Measurements from ENCODE around the gene ZC3H13. TPM values are rescaled to one million over a fixed set of nuclear protein-coding genes. Genes with fewer than 3 reads are reported as not detected.

Gene ZC3H13
- total and polyA plus RNA-seq, 10 of the 15 experiments (the other 5 are each of a cell fraction or from before 2014, with no cell fraction given), result 10.0 to 55.9 (median 25.4) TPM

DNA sequence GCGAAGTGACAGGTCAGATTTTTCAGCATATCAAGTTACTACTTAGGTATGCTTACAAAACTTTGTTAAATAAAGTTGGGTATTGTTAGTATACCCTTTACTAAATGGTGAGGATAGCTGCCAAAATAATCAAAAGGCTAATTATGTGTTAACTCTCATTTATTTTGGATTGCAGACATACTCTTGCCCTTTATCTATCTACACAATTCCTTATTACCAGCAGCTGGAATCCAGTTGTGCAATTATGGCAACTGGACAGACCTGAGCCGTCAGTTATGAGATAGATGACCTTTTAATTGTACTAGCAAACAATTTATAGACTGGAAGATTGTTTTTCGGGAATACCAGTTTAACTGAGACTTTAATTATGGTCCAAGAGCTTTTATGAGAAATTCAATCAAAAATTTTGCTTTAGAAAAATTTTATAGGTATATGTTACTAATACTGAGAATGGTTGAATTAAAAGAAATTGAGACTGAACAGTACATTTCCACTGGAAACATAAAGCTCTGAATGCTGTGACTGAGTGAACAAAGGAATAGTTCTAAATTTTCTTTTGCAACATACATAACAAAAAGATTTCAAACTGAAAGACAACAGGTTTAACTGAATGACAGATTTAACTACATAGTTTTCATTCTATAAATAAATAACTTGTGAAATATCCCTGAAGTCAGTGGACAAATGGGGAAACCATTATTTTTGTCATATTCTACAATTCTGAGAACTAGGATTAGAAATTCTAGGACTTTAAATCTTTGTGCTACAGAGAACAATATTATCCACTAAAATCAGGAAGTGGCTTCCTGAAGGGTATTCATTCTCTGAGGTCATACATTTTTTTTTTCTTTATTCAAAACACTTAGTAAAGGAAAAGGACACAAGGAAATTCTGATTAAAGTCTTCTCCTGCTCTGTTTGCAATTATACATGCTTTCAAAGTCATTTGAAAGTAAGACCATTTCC is 97.4 kb downstream of the ZC3H13 start:
- Histone ChIP-seq H3K27ac (ENCODE audit: control insufficient read depth, insufficient read depth) (no peak overlapping the region), H3K4me2 (ENCODE audit: control insufficient read depth, insufficient read depth) (no peak overlapping the region), H3K27me3 (replicated peaks in 1 of 2; ENCODE audit: control insufficient read depth in 2 of 2, insufficient read depth in 2 of 2, low read length in 1 of 2) (no peaks in the 10 kb centered on the region), H3K9ac (ENCODE audit: control insufficient read depth, insufficient read depth, low read length) (no peak overlapping the region), H2AFZ (ENCODE audit: control insufficient read depth, low read depth, low read length) (no peak overlapping the region), H3K36me3 (ENCODE audit: control insufficient read depth in 2 of 2, insufficient read depth in 2 of 2, low read length in 1 of 2) (peaks cover 0 to 17% of the 10 kb centered on the region in 2 experiments), H3K4me3 (no peak overlapping the region), H3K4me1 (ENCODE audit: control insufficient read depth, insufficient read depth, low read length) (no peaks in the 10 kb centered on the region), H3K79me2 (ENCODE audit: control insufficient read depth, insufficient read depth, low read length) (no peaks in the 10 kb centered on the region), H4K20me1 (ENCODE audit: control insufficient read depth, insufficient read depth) (no peaks in the 10 kb centered on the region), H3K9me3 (replicated peaks; ENCODE audit: control insufficient read depth, insufficient read depth, low read length) (no peaks in the 10 kb centered on the region)
- FAIRE-seq, result no peak
- ChIA-PET RAD21 (ENCODE audit: unreplicated experiment) (no interaction called here), POLR2A (no interaction called here), CTCF (interaction anchor here (1.3 kb wide), 1 partner anchor 11 kb away, joined by 3 read pairs; no protein-coding TSS in a partner anchor), SMC1A (ENCODE audit: uncharacterized antibody, unreplicated experiment) (interaction anchor here (1.1 kb wide), 1 partner anchor 171 kb away, joined by 3 read pairs; no protein-coding TSS in a partner anchor)
- WGBS (ENCODE audit: insufficient coverage, insufficient replicate concordance, low lambda C conversion rate, missing lambda C conversion rate), result 96% methylated on average over 3 of the region's 3 CpGs
- TF ChIP-seq HDAC2 (IDR thresholded peaks at IDR 0.05) (no peak), PAX5 (IDR thresholded peaks at IDR 0.05; ENCODE audit: borderline replicate concordance, low read depth, low read length) (no peak), PML (IDR thresholded peaks at IDR 0.05; ENCODE audit: low read length) (no peak), BCLAF1 (IDR thresholded peaks at IDR 0.05) (no peak), SIN3A (IDR thresholded peaks at IDR 0.05; ENCODE audit: low read depth, low read length) (no peak), ZSCAN29 (IDR thresholded peaks at IDR 0.05) (no peak), ZZZ3 (IDR thresholded peaks at IDR 0.05; ENCODE audit: control insufficient read depth, insufficient read length, low read depth) (no peak), ATF3 (IDR thresholded peaks at IDR 0.05; ENCODE audit: borderline replicate concordance, extremely low read depth, low read depth, low read length) (no peak), TAF1 (IDR thresholded peaks at IDR 0.05; ENCODE audit: borderline replicate concordance, low read depth, low read length) (no peak), NRF1 (conservative IDR thresholded peaks at IDR 0.05; ENCODE audit: low read depth, low read length) (no peak), SUZ12 (IDR thresholded peaks at IDR 0.05; ENCODE audit: unreplicated experiment) (no peak), ZNF24 (IDR thresholded peaks at IDR 0.05) (no peak), YY1 (IDR thresholded peaks at IDR 0.05; ENCODE audit: low read depth, low read length) (no peak), ESRRA (IDR thresholded peaks at IDR 0.05; ENCODE audit: low read length) (no peak), KAT2A (conservative IDR thresholded peaks at IDR 0.05; ENCODE audit: control insufficient read depth, low read depth, low read length) (no peak)
- TF ChIP-seq, protein P1, sequence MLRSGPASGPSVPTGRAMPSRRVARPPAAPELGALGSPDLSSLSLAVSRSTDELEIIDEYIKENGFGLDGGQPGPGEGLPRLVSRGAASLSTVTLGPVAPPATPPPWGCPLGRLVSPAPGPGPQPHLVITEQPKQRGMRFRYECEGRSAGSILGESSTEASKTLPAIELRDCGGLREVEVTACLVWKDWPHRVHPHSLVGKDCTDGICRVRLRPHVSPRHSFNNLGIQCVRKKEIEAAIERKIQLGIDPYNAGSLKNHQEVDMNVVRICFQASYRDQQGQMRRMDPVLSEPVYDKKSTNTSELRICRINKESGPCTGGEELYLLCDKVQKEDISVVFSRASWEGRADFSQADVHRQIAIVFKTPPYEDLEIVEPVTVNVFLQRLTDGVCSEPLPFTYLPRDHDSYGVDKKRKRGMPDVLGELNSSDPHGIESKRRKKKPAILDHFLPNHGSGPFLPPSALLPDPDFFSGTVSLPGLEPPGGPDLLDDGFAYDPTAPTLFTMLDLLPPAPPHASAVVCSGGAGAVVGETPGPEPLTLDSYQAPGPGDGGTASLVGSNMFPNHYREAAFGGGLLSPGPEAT (IDR thresholded peaks at IDR 0.05; ENCODE audit: low read depth), result no peak
- TF ChIP-seq, protein P2, sequence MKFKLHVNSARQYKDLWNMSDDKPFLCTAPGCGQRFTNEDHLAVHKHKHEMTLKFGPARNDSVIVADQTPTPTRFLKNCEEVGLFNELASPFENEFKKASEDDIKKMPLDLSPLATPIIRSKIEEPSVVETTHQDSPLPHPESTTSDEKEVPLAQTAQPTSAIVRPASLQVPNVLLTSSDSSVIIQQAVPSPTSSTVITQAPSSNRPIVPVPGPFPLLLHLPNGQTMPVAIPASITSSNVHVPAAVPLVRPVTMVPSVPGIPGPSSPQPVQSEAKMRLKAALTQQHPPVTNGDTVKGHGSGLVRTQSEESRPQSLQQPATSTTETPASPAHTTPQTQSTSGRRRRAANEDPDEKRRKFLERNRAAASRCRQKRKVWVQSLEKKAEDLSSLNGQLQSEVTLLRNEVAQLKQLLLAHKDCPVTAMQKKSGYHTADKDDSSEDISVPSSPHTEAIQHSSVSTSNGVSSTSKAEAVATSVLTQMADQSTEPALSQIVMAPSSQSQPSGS (IDR thresholded peaks at IDR 0.05; ENCODE audit: low read length), result no peak
- in situ Hi-C loops (cut with MboI), result no loop called here
- no TSS peak for BruUV-seq (replicated peaks)
- ATAC-seq, result no peak
- intact Hi-C loops (cut with micrococcal nuclease; ENCODE audit: unreplicated experiment), result no loop called here
- no peak for DNase-seq (ENCODE audit: low read depth, low spot score)
